Panc1 (cell line): Measurements from ENCODE around the gene RAB1B.

Experiments
- POLR2AphosphoS5 ChIP-seq: IDR thresholded peaks from 2 replicates; pipeline ENCODE4 v1.6.1; 2012; ENCODE audit warnings: mild to moderate bottlenecking, low read depth, low read length, moderate library complexity
- SIN3A ChIP-seq: IDR thresholded peaks from 2 replicates; pipeline ENCODE4 v1.6.1; 2012; ENCODE audit warnings: low read depth, mild to moderate bottlenecking, low read length, moderate library complexity, borderline replicate concordance; ENCODE audit not compliant: insufficient read depth
- TCF7L2 ChIP-seq: IDR thresholded peaks from 2 replicates; pipeline ENCODE4 v1.6.1; 2011; ENCODE audit warnings: mild to moderate bottlenecking, low read depth, low read length, inconsistent platforms
- TF ChIP-seq, protein P1 (sequence below): fragments of 450-650 bp; IDR thresholded peaks from 2 replicates; pipeline ENCODE4 v1.5.1; 2017; ENCODE audit warnings: mild to moderate bottlenecking
- TF ChIP-seq, protein P2 (sequence below), 2 experiments: IDR thresholded peaks; 2 replicates each; pipeline ENCODE4 v1.6.1; 2011 to 2012; ENCODE audit warnings: low read depth in 2 of 2, control low read depth in 1 of 2, low read length in 1 of 2, mild to moderate bottlenecking in 1 of 2, moderate library complexity in 1 of 2; ENCODE audit not compliant: insufficient read depth in 1 of 2

DNA sequence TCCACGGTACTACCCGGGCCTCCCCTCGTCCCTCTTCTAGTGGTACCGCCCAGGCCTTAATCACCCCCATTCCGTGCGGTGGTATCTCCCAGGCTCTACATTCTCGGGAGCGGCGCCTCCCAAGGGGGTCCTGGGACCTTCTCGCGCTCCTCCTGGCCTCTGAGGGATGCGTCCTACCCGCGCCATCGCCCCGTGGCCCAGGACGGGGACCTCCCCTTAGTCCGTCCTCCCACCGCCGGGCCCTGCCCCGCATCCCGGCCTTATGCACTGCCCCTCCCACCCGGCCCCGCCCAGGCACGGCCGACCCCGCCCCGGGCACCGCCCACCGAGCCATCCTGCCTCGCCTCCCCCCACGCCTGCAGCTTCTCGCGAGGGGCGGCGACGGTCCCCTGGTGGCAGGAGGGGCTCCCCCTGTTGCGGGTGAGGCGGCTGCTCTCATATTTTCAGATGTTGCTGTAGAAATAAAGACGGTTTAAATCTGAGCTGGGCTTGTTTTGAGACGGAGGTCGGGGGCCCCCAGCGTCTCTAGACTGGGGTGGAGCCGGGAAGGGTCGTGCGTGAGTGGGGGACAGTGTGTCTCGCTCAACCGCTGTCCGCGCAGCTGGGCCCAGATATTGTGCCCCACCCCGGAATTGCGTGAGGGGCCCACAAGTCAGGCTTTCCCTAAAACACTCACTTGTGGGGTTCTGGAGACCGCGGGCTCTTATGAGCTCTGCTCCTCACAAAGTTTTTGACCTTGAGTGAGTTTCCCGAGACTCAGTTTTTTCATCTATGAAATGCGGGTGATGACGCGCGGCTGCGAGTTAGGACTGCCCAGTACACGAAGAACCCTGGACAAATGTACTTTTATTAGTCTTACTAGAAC lies 828 bp upstream of the RAB1B start:
- TF ChIP-seq, protein P1, sequence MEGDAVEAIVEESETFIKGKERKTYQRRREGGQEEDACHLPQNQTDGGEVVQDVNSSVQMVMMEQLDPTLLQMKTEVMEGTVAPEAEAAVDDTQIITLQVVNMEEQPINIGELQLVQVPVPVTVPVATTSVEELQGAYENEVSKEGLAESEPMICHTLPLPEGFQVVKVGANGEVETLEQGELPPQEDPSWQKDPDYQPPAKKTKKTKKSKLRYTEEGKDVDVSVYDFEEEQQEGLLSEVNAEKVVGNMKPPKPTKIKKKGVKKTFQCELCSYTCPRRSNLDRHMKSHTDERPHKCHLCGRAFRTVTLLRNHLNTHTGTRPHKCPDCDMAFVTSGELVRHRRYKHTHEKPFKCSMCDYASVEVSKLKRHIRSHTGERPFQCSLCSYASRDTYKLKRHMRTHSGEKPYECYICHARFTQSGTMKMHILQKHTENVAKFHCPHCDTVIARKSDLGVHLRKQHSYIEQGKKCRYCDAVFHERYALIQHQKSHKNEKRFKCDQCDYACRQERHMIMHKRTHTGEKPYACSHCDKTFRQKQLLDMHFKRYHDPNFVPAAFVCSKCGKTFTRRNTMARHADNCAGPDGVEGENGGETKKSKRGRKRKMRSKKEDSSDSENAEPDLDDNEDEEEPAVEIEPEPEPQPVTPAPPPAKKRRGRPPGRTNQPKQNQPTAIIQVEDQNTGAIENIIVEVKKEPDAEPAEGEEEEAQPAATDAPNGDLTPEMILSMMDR = no peak
- TF ChIP-seq POLR2AphosphoS5 (peak; percentile 73), SIN3A (no peak), TCF7L2 (no peak)
- TF ChIP-seq, protein P2, sequence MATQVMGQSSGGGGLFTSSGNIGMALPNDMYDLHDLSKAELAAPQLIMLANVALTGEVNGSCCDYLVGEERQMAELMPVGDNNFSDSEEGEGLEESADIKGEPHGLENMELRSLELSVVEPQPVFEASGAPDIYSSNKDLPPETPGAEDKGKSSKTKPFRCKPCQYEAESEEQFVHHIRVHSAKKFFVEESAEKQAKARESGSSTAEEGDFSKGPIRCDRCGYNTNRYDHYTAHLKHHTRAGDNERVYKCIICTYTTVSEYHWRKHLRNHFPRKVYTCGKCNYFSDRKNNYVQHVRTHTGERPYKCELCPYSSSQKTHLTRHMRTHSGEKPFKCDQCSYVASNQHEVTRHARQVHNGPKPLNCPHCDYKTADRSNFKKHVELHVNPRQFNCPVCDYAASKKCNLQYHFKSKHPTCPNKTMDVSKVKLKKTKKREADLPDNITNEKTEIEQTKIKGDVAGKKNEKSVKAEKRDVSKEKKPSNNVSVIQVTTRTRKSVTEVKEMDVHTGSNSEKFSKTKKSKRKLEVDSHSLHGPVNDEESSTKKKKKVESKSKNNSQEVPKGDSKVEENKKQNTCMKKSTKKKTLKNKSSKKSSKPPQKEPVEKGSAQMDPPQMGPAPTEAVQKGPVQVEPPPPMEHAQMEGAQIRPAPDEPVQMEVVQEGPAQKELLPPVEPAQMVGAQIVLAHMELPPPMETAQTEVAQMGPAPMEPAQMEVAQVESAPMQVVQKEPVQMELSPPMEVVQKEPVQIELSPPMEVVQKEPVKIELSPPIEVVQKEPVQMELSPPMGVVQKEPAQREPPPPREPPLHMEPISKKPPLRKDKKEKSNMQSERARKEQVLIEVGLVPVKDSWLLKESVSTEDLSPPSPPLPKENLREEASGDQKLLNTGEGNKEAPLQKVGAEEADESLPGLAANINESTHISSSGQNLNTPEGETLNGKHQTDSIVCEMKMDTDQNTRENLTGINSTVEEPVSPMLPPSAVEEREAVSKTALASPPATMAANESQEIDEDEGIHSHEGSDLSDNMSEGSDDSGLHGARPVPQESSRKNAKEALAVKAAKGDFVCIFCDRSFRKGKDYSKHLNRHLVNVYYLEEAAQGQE (IDR thresholded peaks at IDR 0.05; ENCODE audit: insufficient read depth in 1 of 2, low read depth in 2 of 2, low read length in 1 of 2) = peak in 1 of 2 experiments; percentile 33; a peak in 1 of 4 replicates
